ENCODE results near the gene KDM3B. TPM values are rescaled to one million over a fixed set of nuclear protein-coding genes. Genes with fewer than 3 reads are reported as not detected.
"Not testable (repeated sequence)": the region's sequence is repeated elsewhere in the genome, so short reads cannot be mapped to it uniquely, and the experiment has no call there.

Gene KDM3B
- total RNA-seq, 2 experiments from 2014 or later, result 53.1 to 55.0 TPM

- Mint-ChIP-seq H3K4me3 (no peak overlapping the region), H3K27ac (no peak overlapping the region), H3K36me3 (ENCODE audit: low read depth) (peaks cover 2% of the 10 kb centered on the region), H3K9me3 (ENCODE audit: insufficient read depth) (no peaks in the 10 kb centered on the region), H3K27me3 (ENCODE audit: low read depth) (no peaks in the 10 kb centered on the region), H3K4me1 (ENCODE audit: low read depth) (peaks cover 5% of the 10 kb centered on the region)
- no peak for ATAC-seq
- no peak for DNase-seq
- ChIA-PET POLR2A (no interaction called here), CTCF (interaction anchor here (1.0 to 7.6 kb wide), 4 partner anchors 16 to 300 kb away, joined by 3 to 89 read pairs (median 4); partner anchors contain the start of genes CDC25C and KDM3B)
Measured at GRCh38 chr5:138369261-138369660, 16.8 kb downstream of the KDM3B start.

- ChIA-PET CTCF (interaction anchor here (1.0 to 7.6 kb wide), 3 partner anchors 16 to 301 kb away, joined by 4 to 89 read pairs (median 4); partner anchors contain the start of gene KDM3B), POLR2A (interaction anchor here (1.1 kb wide), 1 partner anchor 181 kb away, joined by 4 read pairs; no protein-coding TSS in a partner anchor)
- H3K27me3 Mint-ChIP-seq (ENCODE audit: low read depth), result no peaks in the 10 kb centered on the region
- H3K4me1 Mint-ChIP-seq (ENCODE audit: low read depth), result peaks cover 5% of the 10 kb centered on the region
- H3K36me3 Mint-ChIP-seq (ENCODE audit: low read depth), result peaks cover 2% of the 10 kb centered on the region
- DNase-seq, result no peak
- no peaks in the 10 kb centered on the region for H3K9me3 Mint-ChIP-seq (ENCODE audit: insufficient read depth)
- no peak for ATAC-seq
- no peak overlapping the region for H3K4me3 Mint-ChIP-seq
- no peak overlapping the region for H3K27ac Mint-ChIP-seq
Measured at GRCh38 chr5:138369706-138370105, 17.2 kb downstream of the KDM3B start.

- DNase-seq (no peak), ATAC-seq (no peak)
- Mint-ChIP-seq H3K4me3 (no peak overlapping the region), H3K9me3 (ENCODE audit: insufficient read depth) (no peaks in the 10 kb centered on the region), H3K27ac (no peak overlapping the region), H3K36me3 (ENCODE audit: low read depth) (peaks cover 7% of the 10 kb centered on the region), H3K27me3 (ENCODE audit: low read depth) (no peaks in the 10 kb centered on the region), H3K4me1 (ENCODE audit: low read depth) (peaks cover 5% of the 10 kb centered on the region)
- ChIA-PET CTCF (interaction anchor here (7.6 kb wide), 1 partner anchor 17 kb away, joined by 89 read pairs; the partner anchor contains the start of gene KDM3B), POLR2A (interaction anchor here (1.1 kb wide), 1 partner anchor 182 kb away, joined by 4 read pairs; no protein-coding TSS in a partner anchor)
Measured at GRCh38 chr5:138370537-138370936, 18.1 kb downstream of the KDM3B start.

- ATAC-seq, result no peak
- CTCF ChIA-PET, result interaction anchor here (0.7 to 7.6 kb wide), 2 partner anchors 18 to 149 kb away, joined by 3 to 89 read pairs; partner anchors contain the start of gene KDM3B
- POLR2A ChIA-PET, result interaction anchor here (0.6 to 1.7 kb wide), 2 partner anchors 18 to 49 kb away, joined by 3 to 10 read pairs; partner anchors contain the start of gene KDM3B
- H3K27me3 Mint-ChIP-seq (ENCODE audit: low read depth), result no peaks in the 10 kb centered on the region
- no peak for DNase-seq
- peaks cover 5% of the 10 kb centered on the region for H3K4me1 Mint-ChIP-seq (ENCODE audit: low read depth)
- H3K27ac Mint-ChIP-seq, result no peak overlapping the region
- H3K36me3 Mint-ChIP-seq (ENCODE audit: low read depth), result peaks cover 7% of the 10 kb centered on the region
- H3K9me3 Mint-ChIP-seq (ENCODE audit: insufficient read depth), result no peaks in the 10 kb centered on the region
- no peak overlapping the region for H3K4me3 Mint-ChIP-seq
Measured at GRCh38 chr5:138371454-138371853, 19.0 kb downstream of the KDM3B start.

- POLR2A ChIA-PET, result interaction anchor here (1.7 kb wide), 1 partner anchor 19 kb away, joined by 10 read pairs; the partner anchor contains the start of gene KDM3B
- CTCF ChIA-PET, result interaction anchor here (7.6 kb wide), 1 partner anchor 19 kb away, joined by 89 read pairs; the partner anchor contains the start of gene KDM3B
- ATAC-seq (no peak), DNase-seq (no peak)
- Mint-ChIP-seq H3K27me3 (ENCODE audit: low read depth) (no peaks in the 10 kb centered on the region), H3K4me1 (ENCODE audit: low read depth) (peaks cover 5% of the 10 kb centered on the region), H3K36me3 (ENCODE audit: low read depth) (peaks cover 7% of the 10 kb centered on the region), H3K4me3 (no peak overlapping the region), H3K27ac (no peak overlapping the region), H3K9me3 (ENCODE audit: insufficient read depth) (no peaks in the 10 kb centered on the region)
Measured at GRCh38 chr5:138372225-138372624, 19.7 kb downstream of the KDM3B start.

- H3K36me3 Mint-ChIP-seq (ENCODE audit: low read depth), result peaks cover 11% of the 10 kb centered on the region
- DNase-seq (no peak), ATAC-seq (no peak)
- H3K27ac Mint-ChIP-seq, result no peak overlapping the region
- POLR2A ChIA-PET, result interaction anchor here (1.7 kb wide), 1 partner anchor 20 kb away, joined by 10 read pairs; the partner anchor contains the start of gene KDM3B
- CTCF ChIA-PET, result interaction anchor here (7.6 kb wide), 1 partner anchor 19 kb away, joined by 89 read pairs; the partner anchor contains the start of gene KDM3B
- H3K9me3 Mint-ChIP-seq (ENCODE audit: insufficient read depth), result no peaks in the 10 kb centered on the region
- no peaks in the 10 kb centered on the region for H3K27me3 Mint-ChIP-seq (ENCODE audit: low read depth)
- H3K4me3 Mint-ChIP-seq, result no peak overlapping the region
- H3K4me1 Mint-ChIP-seq (ENCODE audit: low read depth), result peaks cover 5% of the 10 kb centered on the region
Measured at GRCh38 chr5:138372653-138373052, 20.2 kb downstream of the KDM3B start.

GRCh38 chr5:138382347-138382746 is 29.9 kb downstream of the KDM3B start:
- Mint-ChIP-seq H3K4me1 (ENCODE audit: low read depth) (no peaks in the 10 kb centered on the region), H3K27ac (no peak overlapping the region), H3K4me3 (no peak overlapping the region), H3K36me3 (ENCODE audit: low read depth) (peaks cover 50% of the 10 kb centered on the region), H3K9me3 (ENCODE audit: insufficient read depth) (no peaks in the 10 kb centered on the region), H3K27me3 (ENCODE audit: low read depth) (no peaks in the 10 kb centered on the region)
- ATAC-seq, result no peak
- POLR2A ChIA-PET, result no interaction called here
- no peak for DNase-seq
- CTCF ChIA-PET, result no interaction called here

- DNase-seq (no peak), ATAC-seq (no peak)
- Mint-ChIP-seq H3K27ac (peak overlapping the region; percentile 25), H3K4me1 (ENCODE audit: low read depth) (no peaks in the 10 kb centered on the region), H3K9me3 (ENCODE audit: insufficient read depth) (no peaks in the 10 kb centered on the region), H3K4me3 (no peak overlapping the region), H3K27me3 (ENCODE audit: low read depth) (no peaks in the 10 kb centered on the region), H3K36me3 (ENCODE audit: low read depth) (peaks cover 38% of the 10 kb centered on the region)
- ChIA-PET CTCF (no interaction called here), POLR2A (no interaction called here)
Measured at GRCh38 chr5:138385660-138386059, 33.2 kb downstream of the KDM3B start.

GRCh38 chr5:138386290-138386689 is 33.8 kb downstream of the KDM3B start:
- H3K27ac Mint-ChIP-seq, result no peak overlapping the region
- H3K36me3 Mint-ChIP-seq (ENCODE audit: low read depth), result peaks cover 42% of the 10 kb centered on the region
- ChIA-PET CTCF (interaction anchor here (1.3 kb wide), 1 partner anchor 33 kb away, joined by 7 read pairs; no protein-coding TSS in a partner anchor), POLR2A (no interaction called here)
- no peaks in the 10 kb centered on the region for H3K9me3 Mint-ChIP-seq (ENCODE audit: insufficient read depth)
- H3K4me1 Mint-ChIP-seq (ENCODE audit: low read depth), result no peaks in the 10 kb centered on the region
- no peaks in the 10 kb centered on the region for H3K27me3 Mint-ChIP-seq (ENCODE audit: low read depth)
- H3K4me3 Mint-ChIP-seq, result no peak overlapping the region
- DNase-seq (no peak), ATAC-seq (no peak)

- POLR2A ChIA-PET, result no interaction called here
- Mint-ChIP-seq H3K27ac (no peak overlapping the region), H3K36me3 (ENCODE audit: low read depth) (peaks cover 40% of the 10 kb centered on the region), H3K9me3 (ENCODE audit: insufficient read depth) (no peaks in the 10 kb centered on the region), H3K4me1 (ENCODE audit: low read depth) (no peaks in the 10 kb centered on the region), H3K27me3 (ENCODE audit: low read depth) (no peaks in the 10 kb centered on the region), H3K4me3 (no peak overlapping the region)
- DNase-seq (no peak), ATAC-seq (no peak)
- CTCF ChIA-PET, result no interaction called here
Measured at GRCh38 chr5:138389332-138389731, 36.8 kb downstream of the KDM3B start.

GRCh38 chr5:138389911-138390310 is 37.4 kb downstream of the KDM3B start:
- H3K4me3 Mint-ChIP-seq; H3K27ac Mint-ChIP-seq; H3K4me1 Mint-ChIP-seq (ENCODE audit: low read depth); H3K27me3 Mint-ChIP-seq (ENCODE audit: low read depth); H3K9me3 Mint-ChIP-seq (ENCODE audit: insufficient read depth); ATAC-seq; CTCF ChIA-PET; POLR2A ChIA-PET; DNase-seq: not testable (repeated sequence)
- peaks cover 45% of the 10 kb centered on the region for H3K36me3 Mint-ChIP-seq (ENCODE audit: low read depth)

- CTCF ChIA-PET, result interaction anchor here (1.3 to 2.6 kb wide), 2 partner anchors 38 to 40 kb away, joined by 4 to 10 read pairs; partner anchors contain the start of gene KDM3B
- H3K27me3 Mint-ChIP-seq (ENCODE audit: low read depth), result no peaks in the 10 kb centered on the region
Measured at GRCh38 chr5:138391859-138392386, 39.4 kb downstream of the KDM3B start.

More at GRCh38 chr5:138391859-138392386, 39.4 kb downstream of the KDM3B start:
- Mint-ChIP-seq H3K9me3 (ENCODE audit: insufficient read depth) (no peaks in the 10 kb centered on the region), H3K27ac (no peak overlapping the region), H3K36me3 (ENCODE audit: low read depth) (peaks cover 41% of the 10 kb centered on the region), H3K4me3 (no peak overlapping the region), H3K4me1 (ENCODE audit: low read depth) (no peaks in the 10 kb centered on the region)
- ATAC-seq (no peak), DNase-seq (no peak)
- POLR2A ChIA-PET, result no interaction called here
